Peyer's patch (tissue), 4 donors: ENCODE data around the gene NASP. TPM values are rescaled to one million over a fixed set of nuclear protein-coding genes. Genes with fewer than 3 reads are reported as not detected.
A peak's percentile ranks its signal among the peaks of the same experiment; 100 is the strongest.

Experiments
- DNase-seq, 3 donors: peaks; one replicate each; pipeline ENCODE4 v3.0.0-alpha.2; 2017 to 2019
- H3K27ac ChIP-seq, 4 donors: fragments of 200-600 bp; sonication (generic); one replicate each; pipeline ENCODE4 v1.5.1; 2016 to 2019
- H3K27me3 ChIP-seq, 2 donors: fragments of 200-600 bp; sonication (generic); one replicate each; pipeline ENCODE4 v1.5.1; 2019
- H3K36me3 ChIP-seq, 3 donors: fragments of 200-600 bp; sonication (generic); one replicate each; pipeline ENCODE4 v1.5.1; 2016 to 2019
- H3K4me1 ChIP-seq, 4 donors: fragments of 200-600 bp; sonication (generic); one replicate each; pipeline ENCODE4 v1.5.1; 2016 to 2019
- H3K4me3 ChIP-seq, 4 donors: fragments of 200-600 bp; sonication (generic); 1 replicate in 3 of 4; 2 replicates in 1 of 4; pipeline ENCODE4 v1.5.1; 2016 to 2019; ENCODE audit warnings: mild to moderate bottlenecking in 1 of 4
- H3K9me3 ChIP-seq, 4 donors: fragments of 200-600 bp; sonication (generic); one replicate each; pipeline ENCODE4 v1.5.1; 2016 to 2019; ENCODE audit warnings: mild to moderate bottlenecking in 1 of 4
- CTCF ChIP-seq, 6 experiments: fragments of 450-650 bp in 4 of 6; fragments of 200-600 bp in 2 of 6; sonication (generic) in 1 of 6; IDR thresholded peaks; one replicate each; pipeline ENCODE4 v1.5.1; 2017 to 2019; ENCODE audit warnings: antibody characterized with exemption in 6 of 6, mild to moderate bottlenecking in 3 of 6, moderate library complexity in 1 of 6
- POLR2A ChIP-seq, 2 donors: fragments of 450-650 bp; IDR thresholded peaks; one replicate each; pipeline ENCODE4 v1.5.1; 2017; ENCODE audit warnings: antibody characterized with exemption in 2 of 2, mild to moderate bottlenecking in 2 of 2, moderate library complexity in 2 of 2
- total RNA-seq, 4 donors: library from RNA; depleted of rRNA; stranded (reverse); fragments of >200 nt; gene quantifications; one replicate each; pipeline ENCODE4 v1.1.0, GENCODE V29; 2016

NASP gene
- total RNA-seq, 4 donors from 2014 or later: 31.3 to 194 (median 63.8) TPM

GRCh38 chr1:45644661-45645060 lies 60.8 kb downstream of the NASP start:
- TF ChIP-seq POLR2A (IDR thresholded peaks at IDR 0.05) (no peak), CTCF (IDR thresholded peaks at IDR 0.05) (no peak)
- no peaks in the 10 kb centered on the region for H3K27me3 ChIP-seq
- DNase-seq: no peak
- peaks cover 0 to 13% (median 0%) of the 10 kb centered on the region in 4 donors for H3K4me1 ChIP-seq
- no peak overlapping the region for H3K4me3 ChIP-seq
- peaks cover 0 to 34% (median 0%) of the 10 kb centered on the region in 3 donors for H3K36me3 ChIP-seq
- H3K9me3 ChIP-seq: no peaks in the 10 kb centered on the region
- H3K27ac ChIP-seq: peak overlapping the region in 3 of 4 donors; percentile 8 to 81 (median 33)

GRCh38 chr1:45647248-45648021 lies 63.6 kb downstream of the NASP start:
- no peak for TF ChIP-seq CTCF (IDR thresholded peaks at IDR 0.05)
- TF ChIP-seq POLR2A (IDR thresholded peaks at IDR 0.05): no peak
- H3K9me3 ChIP-seq: no peaks in the 10 kb centered on the region
- DNase-seq: no peak
- peaks cover 0 to 34% (median 0%) of the 10 kb centered on the region in 3 donors for H3K36me3 ChIP-seq
- H3K27me3 ChIP-seq: no peaks in the 10 kb centered on the region
- H3K4me3 ChIP-seq: no peak overlapping the region
- H3K4me1 ChIP-seq: peaks cover 0 to 13% (median 0%) of the 10 kb centered on the region in 4 donors
- peak overlapping the region in 1 of 4 donors; percentile 31 for H3K27ac ChIP-seq

- H3K27me3 ChIP-seq: no peaks in the 10 kb centered on the region
- no peaks in the 10 kb centered on the region for H3K9me3 ChIP-seq
- peaks cover 0 to 19% (median 4%) of the 10 kb centered on the region in 4 donors for H3K4me1 ChIP-seq
- no peak for DNase-seq
- H3K36me3 ChIP-seq: peaks cover 0 to 100% (median 0%) of the 10 kb centered on the region in 3 donors
- H3K4me3 ChIP-seq: no peak overlapping the region
- H3K27ac ChIP-seq: no peak overlapping the region
- TF ChIP-seq CTCF (IDR thresholded peaks at IDR 0.05) (no peak), POLR2A (IDR thresholded peaks at IDR 0.05) (no peak)
Observed at GRCh38 chr1:45654540-45655280, 70.9 kb downstream of the NASP start.

DNA sequence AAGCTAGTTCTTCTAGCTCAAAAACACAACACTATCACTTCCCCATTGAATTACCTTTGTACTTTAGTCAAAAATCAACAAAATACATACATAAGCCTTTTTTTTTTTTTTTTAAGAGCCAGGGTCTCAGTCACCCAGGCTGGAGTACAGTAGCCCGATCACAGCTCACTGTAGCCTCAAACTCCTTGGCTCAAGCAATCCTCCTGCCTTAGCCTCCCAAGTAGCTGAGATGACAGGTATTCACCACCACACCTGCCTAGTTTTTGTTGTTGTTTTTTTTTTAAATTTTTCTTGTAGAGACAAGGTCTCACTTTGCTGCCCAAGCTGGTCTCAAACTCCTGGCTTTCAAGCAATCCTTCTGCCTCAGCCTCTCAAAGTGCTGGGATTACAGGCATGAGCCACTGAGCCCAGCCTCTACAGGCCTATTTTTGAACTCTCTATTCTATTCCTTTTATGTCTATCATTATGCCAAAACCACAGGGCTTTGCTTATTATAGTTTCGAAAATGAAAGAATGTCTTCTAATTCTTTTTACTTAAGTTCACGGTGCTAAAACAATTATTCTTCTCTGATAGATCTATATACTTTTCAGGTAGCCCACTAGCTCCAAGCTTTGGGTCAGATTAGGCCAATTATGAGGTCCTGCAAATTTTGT lies 72.9 kb downstream of the NASP start:
- DNase-seq: no peak
- Histone ChIP-seq H3K4me3 (no peak overlapping the region), H3K27me3 (no peaks in the 10 kb centered on the region), H3K36me3 (peaks cover 0 to 92% (median 0%) of the 10 kb centered on the region in 3 donors), H3K9me3 (no peaks in the 10 kb centered on the region), H3K4me1 (peaks cover 0 to 19% (median 4%) of the 10 kb centered on the region in 4 donors), H3K27ac (no peak overlapping the region)
- TF ChIP-seq POLR2A (IDR thresholded peaks at IDR 0.05) (no peak), CTCF (IDR thresholded peaks at IDR 0.05) (no peak)

DNA sequence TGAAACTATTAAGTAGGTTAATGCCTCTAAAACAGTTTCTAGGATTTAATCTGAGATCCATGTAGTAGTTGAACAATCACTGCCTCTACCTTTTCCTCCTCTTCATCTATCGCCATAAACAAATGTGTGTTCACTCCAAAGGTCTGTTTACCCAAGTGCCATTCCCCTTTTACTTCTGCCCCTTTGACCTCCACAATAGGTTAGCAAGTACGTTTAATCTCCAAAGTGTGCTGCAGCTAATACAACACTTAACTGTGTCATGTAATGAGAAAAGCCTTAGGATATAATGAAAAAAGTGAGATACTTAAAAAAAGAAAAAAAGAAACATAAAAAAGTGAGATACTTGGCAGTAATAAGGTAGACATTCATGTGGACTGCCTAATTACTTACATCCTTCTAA lies 74.3 kb downstream of the NASP start:
- Histone ChIP-seq H3K27me3 (no peaks in the 10 kb centered on the region), H3K4me1 (peaks cover 0 to 25% (median 4%) of the 10 kb centered on the region in 4 donors), H3K27ac (peak overlapping the region in 2 of 4 donors; percentile 2 to 31), H3K36me3 (peaks cover 0 to 77% (median 0%) of the 10 kb centered on the region in 3 donors), H3K4me3 (no peak overlapping the region), H3K9me3 (no peaks in the 10 kb centered on the region)
- no peak for DNase-seq
- TF ChIP-seq POLR2A (IDR thresholded peaks at IDR 0.05) (no peak), CTCF (IDR thresholded peaks at IDR 0.05) (no peak)
